GM10266 (cell line): ENCODE data around the gene FN1.

ENCODE experiments used
- DNase-seq: peaks from one replicate; pipeline ENCODE4 v3.0.0; 2012; ENCODE audit errors: extremely low spot score
- TF ChIP-seq, protein P1 (sequence below): IDR thresholded peaks from 2 replicates; pipeline ENCODE4 v1.5.1; 2012; ENCODE audit warnings: mild to moderate bottlenecking, low read depth; ENCODE audit not compliant: control insufficient read depth, insufficient read depth; ENCODE audit errors: missing control alignments

Gene FN1

DNA sequence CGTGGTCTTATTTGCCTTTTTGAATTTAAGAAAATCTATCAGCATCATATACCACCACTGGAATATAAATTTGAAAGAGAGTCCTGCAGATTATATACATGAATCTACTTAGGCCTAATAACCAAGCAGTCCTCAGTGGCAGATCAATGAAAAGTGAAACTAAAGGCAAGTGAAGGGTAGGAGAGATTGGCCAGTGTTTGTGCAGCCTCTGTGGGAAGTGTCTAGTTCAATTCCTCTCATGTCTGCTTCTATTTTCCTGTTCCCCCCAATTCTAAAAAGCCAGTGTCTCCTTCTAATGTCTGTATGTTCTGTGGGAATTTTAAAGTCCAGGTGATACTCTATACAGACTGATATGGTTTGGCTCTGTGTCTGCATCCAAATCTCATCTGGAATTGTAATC is 61.9 kb downstream of the FN1 start:
- TF ChIP-seq, protein P1, sequence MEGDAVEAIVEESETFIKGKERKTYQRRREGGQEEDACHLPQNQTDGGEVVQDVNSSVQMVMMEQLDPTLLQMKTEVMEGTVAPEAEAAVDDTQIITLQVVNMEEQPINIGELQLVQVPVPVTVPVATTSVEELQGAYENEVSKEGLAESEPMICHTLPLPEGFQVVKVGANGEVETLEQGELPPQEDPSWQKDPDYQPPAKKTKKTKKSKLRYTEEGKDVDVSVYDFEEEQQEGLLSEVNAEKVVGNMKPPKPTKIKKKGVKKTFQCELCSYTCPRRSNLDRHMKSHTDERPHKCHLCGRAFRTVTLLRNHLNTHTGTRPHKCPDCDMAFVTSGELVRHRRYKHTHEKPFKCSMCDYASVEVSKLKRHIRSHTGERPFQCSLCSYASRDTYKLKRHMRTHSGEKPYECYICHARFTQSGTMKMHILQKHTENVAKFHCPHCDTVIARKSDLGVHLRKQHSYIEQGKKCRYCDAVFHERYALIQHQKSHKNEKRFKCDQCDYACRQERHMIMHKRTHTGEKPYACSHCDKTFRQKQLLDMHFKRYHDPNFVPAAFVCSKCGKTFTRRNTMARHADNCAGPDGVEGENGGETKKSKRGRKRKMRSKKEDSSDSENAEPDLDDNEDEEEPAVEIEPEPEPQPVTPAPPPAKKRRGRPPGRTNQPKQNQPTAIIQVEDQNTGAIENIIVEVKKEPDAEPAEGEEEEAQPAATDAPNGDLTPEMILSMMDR = no peak
- DNase-seq = no peak

DNA sequence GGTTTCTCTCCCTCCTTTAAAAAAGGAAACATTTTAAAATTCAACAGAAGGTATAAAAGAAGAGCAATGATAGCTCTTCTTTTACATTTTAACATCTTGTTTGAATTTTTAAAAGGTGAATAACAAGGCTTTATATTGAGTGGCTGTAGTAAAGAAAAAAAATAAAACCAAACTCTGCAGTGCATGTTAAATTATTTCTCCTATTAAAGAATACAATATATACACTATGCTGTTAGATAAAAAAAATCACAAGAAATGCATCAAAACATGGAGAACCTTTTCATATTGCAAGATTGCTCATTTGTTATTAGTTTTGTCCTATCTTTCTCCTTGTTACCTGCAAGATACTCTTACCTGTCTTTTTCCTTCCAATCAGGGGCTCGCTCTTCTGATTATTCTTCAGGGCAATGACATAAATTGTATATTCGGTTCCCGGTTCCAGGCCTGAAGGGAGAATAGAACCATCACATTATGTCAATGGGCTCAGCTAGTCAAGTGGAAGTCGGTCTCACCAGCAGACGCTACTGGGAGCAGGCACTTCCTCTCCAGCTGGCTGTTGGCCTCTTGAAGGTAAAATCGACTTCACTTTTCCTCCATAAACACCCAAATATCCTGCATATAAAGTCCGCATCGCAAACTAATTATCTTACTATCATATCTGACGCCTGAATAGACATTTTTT is 62.8 kb downstream of the FN1 start:
- TF ChIP-seq, protein P1 = no peak
- DNase-seq = no peak

DNA sequence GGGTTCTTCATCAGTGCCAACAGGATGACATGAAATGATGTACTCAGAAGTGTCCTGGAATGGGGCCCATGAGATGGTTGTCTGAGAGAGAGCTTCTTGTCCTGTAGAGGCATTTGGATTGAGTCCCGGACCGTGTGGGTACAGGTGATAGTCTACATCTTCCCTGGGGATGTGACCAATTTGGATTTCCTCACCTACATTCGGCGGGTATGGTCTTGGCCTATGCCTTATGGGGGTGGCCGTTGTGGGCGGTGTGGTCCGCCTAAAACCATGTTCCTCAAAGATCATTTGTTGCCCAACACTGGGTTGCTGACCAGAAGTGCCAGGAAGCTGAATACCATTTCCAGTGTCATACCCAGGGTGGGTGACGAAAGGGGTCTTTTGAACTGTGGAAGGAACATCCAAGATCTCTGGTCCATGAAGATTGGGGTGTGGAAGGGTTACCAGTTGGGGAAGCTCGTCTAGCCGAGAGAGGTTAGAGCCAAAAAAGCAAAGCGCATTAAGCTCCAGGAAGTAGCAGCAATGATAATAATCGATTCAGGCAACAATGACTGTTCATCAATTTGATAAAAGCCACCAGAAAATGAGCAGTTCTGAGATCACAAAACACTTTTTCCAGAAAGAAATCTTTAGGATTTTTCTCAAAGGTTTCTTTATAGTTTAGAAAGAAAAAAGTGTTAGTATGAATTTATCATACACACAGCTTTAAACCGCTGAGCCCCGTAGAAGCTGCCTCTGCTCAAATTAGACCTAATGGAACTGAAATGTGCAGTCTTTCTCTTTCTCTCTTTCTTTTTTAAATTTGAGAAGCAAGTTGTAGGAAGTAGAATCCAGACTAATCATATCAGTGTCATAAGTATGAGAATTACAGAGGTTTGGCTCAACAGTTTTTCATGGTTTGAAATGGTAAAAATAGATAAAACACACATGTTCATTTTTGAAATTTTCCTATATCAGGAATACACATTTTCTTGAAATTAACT is 63.7 kb downstream of the FN1 start:
- no peak for DNase-seq
- TF ChIP-seq, protein P1 = no peak

DNA sequence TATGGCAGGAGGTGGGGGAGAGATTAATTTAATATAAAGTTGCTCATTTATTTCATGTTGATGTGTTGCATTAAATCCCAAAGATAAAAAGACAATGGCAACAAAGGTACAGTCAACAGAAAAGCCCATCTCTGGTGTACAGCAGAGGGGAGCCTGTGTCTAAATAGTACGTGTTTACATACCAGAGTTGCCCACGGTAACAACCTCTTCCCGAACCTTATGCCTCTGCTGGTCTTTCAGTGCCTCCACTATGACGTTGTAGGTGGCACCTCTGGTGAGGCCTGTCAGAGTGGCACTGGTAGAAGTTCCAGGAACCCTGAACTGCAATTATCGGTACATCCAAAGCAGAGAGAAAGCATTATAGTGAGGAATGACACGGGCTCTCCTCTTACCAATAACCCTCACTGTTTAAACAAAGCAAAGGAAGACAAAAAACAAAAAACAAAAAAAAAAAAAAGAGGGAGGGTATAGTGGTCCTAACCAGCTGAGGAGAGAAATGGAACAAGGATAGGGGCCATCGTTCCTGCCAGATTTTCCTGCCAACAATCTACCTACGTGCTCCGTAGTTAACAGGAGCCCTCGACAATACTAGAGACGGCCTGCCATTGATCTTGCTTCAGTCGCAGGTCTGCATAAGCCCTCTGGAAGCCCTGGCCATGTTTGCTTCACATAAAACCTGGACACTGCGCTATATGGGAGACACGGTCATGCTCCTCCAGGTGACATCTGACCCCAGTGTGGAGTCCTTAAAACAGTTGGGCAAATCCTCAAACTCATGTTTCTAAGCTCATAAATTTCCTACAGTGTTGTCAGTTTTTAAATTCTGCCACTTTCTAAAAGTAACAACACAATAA is 65.5 kb downstream of the FN1 start:
- TF ChIP-seq, protein P1 = no peak
- DNase-seq = no peak

DNA sequence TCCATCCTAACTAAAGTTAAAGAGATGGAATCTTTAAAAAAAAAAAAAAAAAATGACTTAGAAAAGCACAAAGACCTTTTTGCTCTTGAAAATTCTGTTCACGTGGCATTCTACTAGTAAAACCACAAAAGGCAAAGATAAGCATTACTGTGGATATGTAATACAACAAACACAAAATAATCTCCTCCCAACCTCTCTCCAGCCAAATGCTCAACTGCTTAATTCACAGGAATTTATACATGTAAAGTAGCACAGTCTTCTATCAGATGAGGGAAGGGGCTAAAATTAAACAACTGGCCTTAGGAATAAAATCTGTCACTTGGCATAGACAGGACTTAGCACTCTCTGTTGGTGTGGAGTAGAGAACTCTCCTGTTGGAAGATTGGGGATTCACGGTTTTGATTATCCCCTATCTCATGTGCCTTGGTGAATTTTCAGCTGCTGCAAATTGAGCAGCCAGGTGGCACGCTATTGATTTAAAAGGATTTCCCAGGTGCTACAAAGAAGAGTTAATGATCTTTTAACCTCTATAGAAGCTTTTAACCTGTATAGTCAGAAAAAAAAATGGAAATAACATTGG is 66.6 kb downstream of the FN1 start:
- no peak for DNase-seq
- TF ChIP-seq, protein P1 = no peak

DNA sequence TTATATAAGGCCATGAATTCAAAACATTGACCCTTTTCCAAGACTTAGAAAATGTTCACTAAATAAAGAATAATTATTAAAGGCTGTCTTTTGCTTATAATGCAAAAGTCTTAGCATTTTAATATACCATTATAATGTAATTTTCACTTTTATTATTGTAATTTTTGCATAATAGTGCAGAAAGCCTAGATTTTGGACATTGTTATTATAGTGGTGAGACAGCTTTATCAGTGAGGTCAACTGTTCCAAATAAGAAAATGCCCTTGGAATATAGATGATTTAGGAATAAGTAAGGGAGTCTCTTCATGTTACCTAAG is 67.4 kb downstream of the FN1 start:
- TF ChIP-seq, protein P1 = no peak
- DNase-seq = no peak
